Astrocyte (in vitro differentiated cells and primary cell): ENCODE data around the gene DHX58. TPM values are rescaled to one million over a fixed set of nuclear protein-coding genes. Genes with fewer than 3 reads are reported as not detected.

Source experiments
- DNase-seq: peaks from one replicate; pipeline ENCODE4 v3.0.0-alpha.2; 2010; ENCODE audit warnings: low read depth
- FAIRE-seq: peaks from 2 replicates; lab custom pipeline; 2011; peaks lifted over from hg19 to GRCh38; lab: Jason Lieb, UNC
- H2AFZ ChIP-seq: 2 replicates; pipeline ENCODE4 v1.6.0; 2012; ENCODE audit warnings: low read depth, low read length, inconsistent platforms
- H3K27ac ChIP-seq: 2 replicates; pipeline ENCODE4 v1.5.1; 2011; ENCODE audit warnings: low read depth, low read length, inconsistent platforms
- H3K27me3 ChIP-seq: 2 replicates; pipeline ENCODE4 v1.6.0; 2011; ENCODE audit warnings: low read length, inconsistent platforms; ENCODE audit not compliant: insufficient read depth
- H3K36me3 ChIP-seq: 2 replicates; pipeline ENCODE4 v1.5.1; 2011; ENCODE audit warnings: low read length, inconsistent platforms; ENCODE audit not compliant: insufficient read depth
- H3K4me1 ChIP-seq: 2 replicates; pipeline ENCODE4 v1.5.1; 2011; ENCODE audit warnings: low read length, inconsistent platforms; ENCODE audit not compliant: insufficient read depth
- H3K4me2 ChIP-seq: 2 replicates; pipeline ENCODE4 v1.6.0; 2012; ENCODE audit warnings: low read length, inconsistent platforms
- H3K4me3 ChIP-seq: 2 replicates; pipeline ENCODE4 v1.5.1; 2011; ENCODE audit warnings: low read depth, mild to moderate bottlenecking, low read length, inconsistent platforms; ENCODE audit not compliant: insufficient read depth
- H3K79me2 ChIP-seq: 2 replicates; pipeline ENCODE4 v1.6.0; 2012; ENCODE audit warnings: mild to moderate bottlenecking, low read length, inconsistent platforms; ENCODE audit not compliant: insufficient read depth
- H3K9ac ChIP-seq: 2 replicates; pipeline ENCODE4 v1.6.0; 2012; ENCODE audit warnings: mild to moderate bottlenecking, low read length, inconsistent platforms
- H3K9me3 ChIP-seq: 2 replicates; pipeline ENCODE4 v1.5.1; 2012; ENCODE audit warnings: low read depth, mild to moderate bottlenecking, low read length, inconsistent platforms; ENCODE audit not compliant: insufficient read depth
- H4K20me1 ChIP-seq: 2 replicates; pipeline ENCODE4 v1.6.0; 2012; ENCODE audit warnings: low read length, inconsistent platforms; ENCODE audit not compliant: insufficient read depth
- H3K27ac Mint-ChIP-seq: one replicate; pipeline ENCODE4 v1.8.0; 2021; ENCODE audit warnings: mild to moderate bottlenecking, mixed read lengths; ENCODE audit not compliant: unreplicated experiment
- H3K27me3 Mint-ChIP-seq: one replicate; pipeline ENCODE4 v1.8.0; 2021; ENCODE audit warnings: low read depth, mixed read lengths; ENCODE audit not compliant: unreplicated experiment
- H3K36me3 Mint-ChIP-seq: one replicate; pipeline ENCODE4 v1.8.0; 2021; ENCODE audit warnings: low read depth, mixed read lengths; ENCODE audit not compliant: unreplicated experiment
- H3K4me1 Mint-ChIP-seq: one replicate; pipeline ENCODE4 v1.8.0; 2021; ENCODE audit warnings: low read depth, mixed read lengths; ENCODE audit not compliant: unreplicated experiment
- H3K4me3 Mint-ChIP-seq: one replicate; pipeline ENCODE4 v1.8.0; 2021; ENCODE audit warnings: mild to moderate bottlenecking, moderate library complexity, mixed read lengths; ENCODE audit not compliant: unreplicated experiment
- H3K9me3 Mint-ChIP-seq: one replicate; pipeline ENCODE4 v1.8.0; 2021; ENCODE audit warnings: mild to moderate bottlenecking, mixed read lengths; ENCODE audit not compliant: unreplicated experiment
- CTCF ChIP-seq: IDR thresholded peaks from 2 replicates; pipeline ENCODE4 v1.5.1; 2011; ENCODE audit warnings: low read depth, mild to moderate bottlenecking, inconsistent platforms, low read length, moderate library complexity; ENCODE audit not compliant: insufficient read depth
- EZH2 ChIP-seq: IDR thresholded peaks from 2 replicates; pipeline ENCODE4 v1.6.1; 2012; ENCODE audit warnings: mild to moderate bottlenecking, low read length, inconsistent platforms; ENCODE audit not compliant: insufficient read depth
- total RNA-seq: library from RNA; stranded (reverse); gene quantifications from 2 replicates; pipeline ENCODE4 v1.2.1, GENCODE V29; 2021

The DHX58 gene
- total RNA-seq, 1 donor from 2014 or later: 5.4 TPM

GRCh38 chr17:42072323-42073187 lies 40.0 kb downstream of the DHX58 start:
- Mint-ChIP-seq H3K27me3 (peaks cover 48% of the 10 kb centered on the region), H3K9me3 (no peaks in the 10 kb centered on the region), H3K36me3 (no peaks in the 10 kb centered on the region), H3K4me3 (no peak overlapping the region), H3K4me1 (no peaks in the 10 kb centered on the region), H3K27ac (no peak overlapping the region)
- H2AFZ ChIP-seq: peak overlapping the region; percentile 45
- H3K4me3 ChIP-seq: peak overlapping the region; percentile 48
- no peak for DNase-seq
- H3K79me2 ChIP-seq: no peaks in the 10 kb centered on the region
- no peaks in the 10 kb centered on the region for H3K4me1 ChIP-seq
- peaks cover 11% of the 10 kb centered on the region for H3K27me3 ChIP-seq
- H3K4me2 ChIP-seq: peak overlapping the region; percentile 77
- H3K27ac ChIP-seq: no peak overlapping the region
- no peaks in the 10 kb centered on the region for H4K20me1 ChIP-seq
- no peaks in the 10 kb centered on the region for H3K9me3 ChIP-seq
- peak; percentile 84 for TF ChIP-seq EZH2
- no peak for TF ChIP-seq CTCF
- FAIRE-seq: no peak
- H3K36me3 ChIP-seq: no peaks in the 10 kb centered on the region
- no peak overlapping the region for H3K9ac ChIP-seq

- no peaks in the 10 kb centered on the region for H3K9me3 Mint-ChIP-seq
- no peak overlapping the region for H3K27ac Mint-ChIP-seq
- no peak overlapping the region for H3K4me3 ChIP-seq
- peak overlapping the region; percentile 77 for H3K4me2 ChIP-seq
- no peak overlapping the region for H2AFZ ChIP-seq
- H3K36me3 Mint-ChIP-seq: no peaks in the 10 kb centered on the region
- DNase-seq (no peak), FAIRE-seq (no peak)
- no peak for TF ChIP-seq CTCF
- no peak for TF ChIP-seq EZH2
- no peaks in the 10 kb centered on the region for H3K36me3 ChIP-seq
- H3K27me3 ChIP-seq: peaks cover 11% of the 10 kb centered on the region
- no peak overlapping the region for H3K9ac ChIP-seq
- no peaks in the 10 kb centered on the region for H3K79me2 ChIP-seq
- H3K4me1 ChIP-seq: no peaks in the 10 kb centered on the region
- H3K4me3 Mint-ChIP-seq: no peak overlapping the region
- peaks cover 48% of the 10 kb centered on the region for H3K27me3 Mint-ChIP-seq
- no peaks in the 10 kb centered on the region for H4K20me1 ChIP-seq
- H3K4me1 Mint-ChIP-seq: no peaks in the 10 kb centered on the region
- H3K27ac ChIP-seq: no peak overlapping the region
- H3K9me3 ChIP-seq: no peaks in the 10 kb centered on the region
Observed at GRCh38 chr17:42071810-42072209, 40.7 kb downstream of the DHX58 start.

- H3K27ac Mint-ChIP-seq: no peak overlapping the region
- no peak overlapping the region for H3K4me3 ChIP-seq
- TF ChIP-seq CTCF: no peak
- TF ChIP-seq EZH2: no peak
- H3K79me2 ChIP-seq: no peaks in the 10 kb centered on the region
- no peak overlapping the region for H3K4me2 ChIP-seq
- H3K27me3 Mint-ChIP-seq: peaks cover 45% of the 10 kb centered on the region
- FAIRE-seq: no peak
- no peaks in the 10 kb centered on the region for H3K36me3 Mint-ChIP-seq
- H4K20me1 ChIP-seq: no peaks in the 10 kb centered on the region
- H3K9me3 ChIP-seq: no peaks in the 10 kb centered on the region
- H3K27me3 ChIP-seq: peaks cover 11% of the 10 kb centered on the region
- H3K9ac ChIP-seq: no peak overlapping the region
- peaks cover 3% of the 10 kb centered on the region for H3K9me3 Mint-ChIP-seq
- no peak overlapping the region for H2AFZ ChIP-seq
- H3K4me1 Mint-ChIP-seq: peaks cover 2% of the 10 kb centered on the region
- DNase-seq: no peak
- H3K4me1 ChIP-seq: no peaks in the 10 kb centered on the region
- no peak overlapping the region for H3K27ac ChIP-seq
- no peaks in the 10 kb centered on the region for H3K36me3 ChIP-seq
- H3K4me3 Mint-ChIP-seq: no peak overlapping the region
Observed at GRCh38 chr17:42068979-42069378, 43.5 kb downstream of the DHX58 start.
